Activated naive CD8-positive, alpha-beta T cell treated with anti-CD3 and anti-CD28 coated beads, Interleukin-2, amount 10 ng/mL, durations not matched to agents 7 days and 5 days (primary cell): ENCODE data around the gene HACD3. TPM values are rescaled to one million over a fixed set of nuclear protein-coding genes. Genes with fewer than 3 reads are reported as not detected.
"Not testable (repeated sequence)": the region's sequence is repeated elsewhere in the genome, so short reads cannot be mapped to it uniquely, and the experiment has no call there.

Source experiments
- ATAC-seq: fragments of 150-1000 bp; cut with Tn5 transposase; one replicate; pipeline ENCODE4 v1.10.0; 2021; ENCODE audit warnings: low read depth, moderate library complexity
- POLR2A ChIA-PET: fragments of 350-600 bp; sonication (Branson Sonifier 250); formaldehyde crosslinking; loops from one replicate; lab custom pipeline; 2021; ENCODE audit warnings: antibody characterized with exemption; lab: Charles Lee
- DNase-seq: peaks from one replicate; pipeline ENCODE4 v3.0.0; 2021
- H3K27ac Mint-ChIP-seq: one replicate; pipeline ENCODE4 v1.8.0; 2022; ENCODE audit warnings: mild to moderate bottlenecking, mixed read lengths
- H3K27me3 Mint-ChIP-seq: one replicate; pipeline ENCODE4 v1.8.0; 2022; ENCODE audit warnings: mild to moderate bottlenecking, moderate library complexity, mixed read lengths
- H3K36me3 Mint-ChIP-seq: one replicate; pipeline ENCODE4 v1.8.0; 2021; ENCODE audit warnings: mild to moderate bottlenecking, mixed read lengths
- H3K4me1 Mint-ChIP-seq: one replicate; pipeline ENCODE4 v1.8.0; 2021; ENCODE audit warnings: mixed read lengths
- H3K4me3 Mint-ChIP-seq: one replicate; pipeline ENCODE4 v1.8.0; 2022; ENCODE audit warnings: mild to moderate bottlenecking, moderate library complexity, mixed read lengths
- H3K9me3 Mint-ChIP-seq: one replicate; pipeline ENCODE4 v1.8.0; 2021; ENCODE audit warnings: mixed read lengths
- total RNA-seq, 2 experiments: library from RNA; stranded (reverse); gene quantifications; one replicate each; pipeline ENCODE4 v1.2.3, GENCODE V29; 2021

Gene HACD3
- total RNA-seq, 2 experiments from 2014 or later = 33.3 to 34.5 TPM

GRCh38 chr15:65584241-65584640 lies 54.0 kb downstream of the HACD3 start:
- Mint-ChIP-seq H3K9me3 (no peaks in the 10 kb centered on the region), H3K36me3 (peaks cover 44% of the 10 kb centered on the region), H3K4me1 (peaks cover 25% of the 10 kb centered on the region), H3K27me3 (no peaks in the 10 kb centered on the region), H3K4me3 (peak overlapping the region; percentile 61), H3K27ac (peak overlapping the region; percentile 75)
- POLR2A ChIA-PET = interaction anchor here (1.2 kb wide), 1 partner anchor 67 kb away, joined by 5 read pairs; the partner anchor contains the start of gene DPP8
- ATAC-seq = no peak
- no peak for DNase-seq

GRCh38 chr15:65587094-65587493 lies 56.8 kb downstream of the HACD3 start:
- Mint-ChIP-seq H3K36me3 (peaks cover 44% of the 10 kb centered on the region), H3K4me1 (peaks cover 20% of the 10 kb centered on the region)
- POLR2A ChIA-PET = no interaction called here

GRCh38 chr15:65595960-65596359 lies 65.7 kb downstream of the HACD3 start:
- Mint-ChIP-seq H3K4me3 (no peak overlapping the region), H3K9me3 (no peaks in the 10 kb centered on the region), H3K27ac (no peak overlapping the region), H3K27me3 (no peaks in the 10 kb centered on the region), H3K36me3 (peaks cover 14% of the 10 kb centered on the region), H3K4me1 (peaks cover 3% of the 10 kb centered on the region)
- DNase-seq (no peak), ATAC-seq (no peak)
- POLR2A ChIA-PET = interaction anchor here (0.6 kb wide), 1 partner anchor 36 kb away, joined by 4 read pairs; no protein-coding TSS in a partner anchor

More at GRCh38 chr15:65587094-65587493, 56.8 kb downstream of the HACD3 start:
- H3K4me3 Mint-ChIP-seq = no peak overlapping the region
- no peak for ATAC-seq
- no peaks in the 10 kb centered on the region for H3K27me3 Mint-ChIP-seq
- no peak overlapping the region for H3K27ac Mint-ChIP-seq
- DNase-seq = no peak
- no peaks in the 10 kb centered on the region for H3K9me3 Mint-ChIP-seq

- Mint-ChIP-seq H3K4me1 (peaks cover 3% of the 10 kb centered on the region), H3K27ac (no peak overlapping the region), H3K9me3 (no peaks in the 10 kb centered on the region), H3K4me3 (no peak overlapping the region), H3K36me3 (peaks cover 13% of the 10 kb centered on the region), H3K27me3 (no peaks in the 10 kb centered on the region)
- POLR2A ChIA-PET = interaction anchor here (0.6 kb wide), 1 partner anchor 287 kb away, joined by 4 read pairs; no protein-coding TSS in a partner anchor
- ATAC-seq (no peak), DNase-seq (no peak)
These were observed 68.2 kb downstream of the HACD3 start for GRCh38 chr15:65598468-65598867.

- POLR2A ChIA-PET = no interaction called here
- peaks cover 3% of the 10 kb centered on the region for H3K4me1 Mint-ChIP-seq
- H3K27ac Mint-ChIP-seq = no peak overlapping the region
- H3K4me3 Mint-ChIP-seq = no peak overlapping the region
- ATAC-seq (no peak), DNase-seq (no peak)
- peaks cover 16% of the 10 kb centered on the region for H3K36me3 Mint-ChIP-seq
- H3K27me3 Mint-ChIP-seq = no peaks in the 10 kb centered on the region
- no peaks in the 10 kb centered on the region for H3K9me3 Mint-ChIP-seq
These were observed 69.4 kb downstream of the HACD3 start for GRCh38 chr15:65599677-65600076.

- Mint-ChIP-seq H3K4me1 (peaks cover 9% of the 10 kb centered on the region), H3K27ac (no peak overlapping the region), H3K36me3 (peaks cover 7% of the 10 kb centered on the region), H3K27me3 (no peaks in the 10 kb centered on the region), H3K4me3 (no peak overlapping the region), H3K9me3 (no peaks in the 10 kb centered on the region)
- ATAC-seq (no peak), DNase-seq (no peak)
- POLR2A ChIA-PET = interaction anchor here (0.6 kb wide), 1 partner anchor 693 kb away, joined by 5 read pairs; no protein-coding TSS in a partner anchor
These were observed 72.9 kb downstream of the HACD3 start for GRCh38 chr15:65603134-65603533.

- DNase-seq (no peak), ATAC-seq (no peak)
- H3K9me3 Mint-ChIP-seq = no peaks in the 10 kb centered on the region
- no peaks in the 10 kb centered on the region for H3K27me3 Mint-ChIP-seq
- peaks cover 7% of the 10 kb centered on the region for H3K36me3 Mint-ChIP-seq
- H3K4me1 Mint-ChIP-seq = peaks cover 8% of the 10 kb centered on the region
- H3K4me3 Mint-ChIP-seq = no peak overlapping the region
- no peak overlapping the region for H3K27ac Mint-ChIP-seq
- POLR2A ChIA-PET = interaction anchor here (0.6 kb wide), 1 partner anchor 693 kb away, joined by 5 read pairs; no protein-coding TSS in a partner anchor
These were observed 73.3 kb downstream of the HACD3 start for GRCh38 chr15:65603559-65603958.

GRCh38 chr15:65610871-65611718 lies 80.8 kb downstream of the HACD3 start, which contains the start of gene INTS14:
INTS14 (minus strand) TSS chr15:65611131; CDS start chr15:65607380, 3,751 bp downstream.
- Mint-ChIP-seq H3K4me1 (peaks cover 26% of the 10 kb centered on the region), H3K4me3 (peak within 1 kb of the TSS; percentile 89), H3K27ac (peak within 1 kb of the TSS; percentile 95), H3K36me3 (no peaks in the 10 kb centered on the region), H3K9me3 (no peaks in the 10 kb centered on the region), H3K27me3 (no peaks in the 10 kb centered on the region)
- POLR2A ChIA-PET = interaction anchor here (0.6 to 2.9 kb wide), 12 partner anchors 10 to 306 kb away, joined by 3 to 17 read pairs (median 3); partner anchors contain the start of genes HACD3, RAB11A, RNU5B-1 and SLC24A1
- ATAC-seq (peak; percentile 98), DNase-seq (peak; percentile 95)

GRCh38 chr15:65611888-65612615 lies 81.8 kb downstream of the HACD3 start:
- Mint-ChIP-seq H3K36me3 (no peaks in the 10 kb centered on the region), H3K27me3 (no peaks in the 10 kb centered on the region), H3K9me3 (no peaks in the 10 kb centered on the region), H3K27ac (peak overlapping the region; percentile 95), H3K4me1 (peaks cover 26% of the 10 kb centered on the region), H3K4me3 (peak overlapping the region; percentile 89)
- ATAC-seq = no peak
- POLR2A ChIA-PET = interaction anchor here (1.2 to 2.9 kb wide), 3 partner anchors 95 to 257 kb away, joined by 3 to 17 read pairs (median 14); partner anchors contain the start of gene RAB11A
- no peak for DNase-seq

GRCh38 chr15:65612616-65612946 lies 82.3 kb downstream of the HACD3 start:
- peaks cover 25% of the 10 kb centered on the region for H3K4me1 Mint-ChIP-seq
- H3K4me3 Mint-ChIP-seq = peak overlapping the region; percentile 7
- POLR2A ChIA-PET = interaction anchor here (2.9 kb wide), 1 partner anchor 96 kb away, joined by 17 read pairs; no protein-coding TSS in a partner anchor
- no peak overlapping the region for H3K27ac Mint-ChIP-seq
- H3K36me3 Mint-ChIP-seq = no peaks in the 10 kb centered on the region
- H3K27me3 Mint-ChIP-seq = no peaks in the 10 kb centered on the region
- ATAC-seq (no peak), DNase-seq (no peak)
- no peaks in the 10 kb centered on the region for H3K9me3 Mint-ChIP-seq

GRCh38 chr15:65612949-65613744 lies 82.9 kb downstream of the HACD3 start:
- Mint-ChIP-seq H3K27ac (no peak overlapping the region), H3K4me1 (peaks cover 20% of the 10 kb centered on the region), H3K27me3 (no peaks in the 10 kb centered on the region), H3K9me3 (no peaks in the 10 kb centered on the region), H3K36me3 (no peaks in the 10 kb centered on the region), H3K4me3 (no peak overlapping the region)
- POLR2A ChIA-PET = interaction anchor here (2.9 kb wide), 1 partner anchor 97 kb away, joined by 17 read pairs; no protein-coding TSS in a partner anchor
- no peak for DNase-seq
- no peak for ATAC-seq

- H3K27me3 Mint-ChIP-seq, DNase-seq, ATAC-seq, H3K36me3 Mint-ChIP-seq, H3K27ac Mint-ChIP-seq, H3K4me3 Mint-ChIP-seq, H3K9me3 Mint-ChIP-seq, POLR2A ChIA-PET: not testable (repeated sequence)
- peaks cover 12% of the 10 kb centered on the region for H3K4me1 Mint-ChIP-seq
These were observed 85.6 kb downstream of the HACD3 start for GRCh38 chr15:65615887-65616286.
